Stomach (tissue), 9 donors: ENCODE data around the gene FGF8. TPM values are rescaled to one million over a fixed set of nuclear protein-coding genes. Genes with fewer than 3 reads are reported as not detected.

ENCODE experiments used
- DNase-seq, 2 donors: peaks; one replicate each; pipeline versions ENCODE4 v3.0.0 to v3.0.0-alpha.2; 2013 to 2019
- H3K27ac ChIP-seq, 5 donors: fragments of 200-600 bp in 4 of 5; sonication (generic) in 4 of 5; one replicate each; pipeline ENCODE4 v1.5.1; 2013 to 2019; ENCODE audit warnings: mild to moderate bottlenecking in 1 of 5, moderate library complexity in 1 of 5
- H3K27me3 ChIP-seq, 3 donors: fragments of 200-600 bp; sonication (generic); one replicate each; pipeline ENCODE4 v1.5.1; 2017 to 2019; ENCODE audit warnings: mixed run types in 1 of 3
- H3K36me3 ChIP-seq, 4 donors: fragments of 200-600 bp; sonication (generic); 1 replicate in 3 of 4; 2 replicates in 1 of 4; pipeline ENCODE4 v1.5.1; 2016 to 2019
- H3K4me1 ChIP-seq, 4 donors: fragments of 200-600 bp; sonication (generic); one replicate each; pipeline ENCODE4 v1.5.1; 2016 to 2019
- H3K4me3 ChIP-seq, 4 donors: fragments of 200-600 bp; sonication (generic) in 3 of 4; one replicate each; pipeline ENCODE4 v1.5.1; 2016 to 2019; ENCODE audit warnings: mild to moderate bottlenecking in 1 of 4
- H3K9me3 ChIP-seq, 4 donors: fragments of 200-600 bp; sonication (generic); one replicate each; pipeline ENCODE4 v1.5.1; 2016 to 2019
- EP300 ChIP-seq: sonication (generic); formaldehyde crosslinking; IDR thresholded peaks from one replicate; pipeline ENCODE4 v1.6.1; 2017; ENCODE audit warnings: antibody characterized with exemption
- POLR2A ChIP-seq, 4 donors: fragments of 450-650 bp; IDR thresholded peaks; one replicate each; pipeline ENCODE4 v1.6.1; 2016; ENCODE audit warnings: antibody characterized with exemption in 4 of 4, control low read depth in 2 of 4, mild to moderate bottlenecking in 1 of 4, moderate library complexity in 1 of 4
- POLR2AphosphoS5 ChIP-seq, 3 donors: sonication (generic); formaldehyde crosslinking; IDR thresholded peaks; one replicate each; pipeline ENCODE4 v1.6.1; 2016; ENCODE audit warnings: antibody characterized with exemption in 3 of 3
- WGBS, 5 donors: extraction: QIAGEN DNeasy Blood & Tissue Kit in 3 of 5; methylation state at CpG; one replicate each; pipeline versions ENCODE4 v1.1.5 to v1.1.7; 2013 to 2018; 5-methylcytosine and 5-hydroxymethylcytosine counted together
- intact Hi-C: fragments of 100-400 bp; cut with DNase I; formaldehyde crosslinking; loops from one replicate; pipeline ENCODE4 v1.15.1; 2023; ENCODE audit warnings: low total_unique reads
- polyA plus RNA-seq, 3 donors: library from polyadenylated mRNA; stranded (reverse); fragments of 200-250 nt; gene quantifications; one replicate each; pipeline ENCODE4 v1.2.3, GENCODE V29; 2013
- total RNA-seq, 5 donors: library from RNA; depleted of rRNA; stranded (reverse); fragments of >200 nt; gene quantifications; one replicate each; pipeline versions ENCODE4 v1.1.0 to v1.2.3, GENCODE V29; 2014 to 2016
- TF ChIP-seq, protein P1 (sequence below), 7 experiments: fragments of 450-650 bp in 4 of 7; fragments of 200-600 bp in 3 of 7; sonication (generic) in 3 of 7; IDR thresholded peaks; one replicate each; pipeline ENCODE4 v1.5.1; 2016 to 2019; ENCODE audit warnings: antibody characterized with exemption in 7 of 7, control low read depth in 2 of 7, mild to moderate bottlenecking in 1 of 7
- donor health status: healthy with polysubstance abuse.
- donor health status: Bipolar disorder and iron deficiency.
- donor health status: healthy.

FGF8 gene
- total and polyA plus RNA-seq, 8 donors, result not detected

DNA sequence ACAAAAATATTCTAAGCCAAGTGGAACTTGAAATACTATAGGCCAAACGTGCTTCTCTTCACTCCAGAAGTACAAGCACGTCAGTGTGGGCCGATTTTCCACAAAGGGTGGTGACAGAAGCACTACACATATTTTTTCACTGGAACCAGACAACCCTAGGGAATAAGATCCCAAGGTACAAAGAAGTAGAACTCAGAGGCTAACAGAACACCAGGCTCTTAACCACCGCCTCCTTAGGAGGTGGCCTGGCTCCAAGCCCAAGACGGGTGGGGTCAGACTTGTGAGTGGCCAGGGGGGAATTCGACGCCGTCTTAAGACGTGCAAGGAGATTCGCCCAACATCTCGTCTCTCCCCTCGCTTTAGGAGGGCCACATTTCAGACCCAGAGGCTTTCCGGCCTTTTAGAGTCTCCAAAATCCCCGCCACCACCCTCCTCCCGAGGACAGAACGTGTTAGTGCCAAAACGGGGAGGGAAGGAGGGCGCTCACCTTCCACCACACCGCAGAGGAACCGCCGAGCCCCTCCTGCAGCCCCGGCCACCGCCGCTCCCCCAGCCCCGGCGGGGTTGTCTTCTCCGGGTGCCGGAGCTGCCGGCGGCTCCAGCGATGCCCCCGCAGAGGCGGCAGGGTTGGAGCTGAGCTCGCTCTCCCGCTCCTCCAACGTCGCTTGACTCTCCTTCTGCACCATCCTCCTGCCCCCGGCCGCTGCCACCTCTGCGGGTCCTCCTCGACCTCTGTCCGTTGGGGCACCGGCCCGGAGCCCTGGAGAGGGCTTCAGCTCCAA is 41.6 kb upstream of the FGF8 start:
- Histone ChIP-seq H3K4me3 (peak overlapping the region; percentile 98 to 99 (median 99)), H3K27me3 (no peaks in the 10 kb centered on the region), H3K27ac (peak overlapping the region; percentile 93 to 97 (median 94)), H3K9me3 (no peaks in the 10 kb centered on the region), H3K36me3 (peaks cover under 1 to 7% (median 6%) of the 10 kb centered on the region in 4 donors), H3K4me1 (peaks cover 20 to 57% (median 43%) of the 10 kb centered on the region in 4 donors)
- intact Hi-C loops, result no loop called here
- peak; percentile 90 to 97 for DNase-seq
- WGBS, 5 donors, result 0 to 1% (median 0%) methylated on average over 29 to 44 of the region's 44 CpGs
- TF ChIP-seq POLR2AphosphoS5 (IDR thresholded peaks at IDR 0.05), result peak in 2 of 3 donors; percentile 50 to 74
- no peak for TF ChIP-seq POLR2A (IDR thresholded peaks at IDR 0.05)
- TF ChIP-seq, protein P1, sequence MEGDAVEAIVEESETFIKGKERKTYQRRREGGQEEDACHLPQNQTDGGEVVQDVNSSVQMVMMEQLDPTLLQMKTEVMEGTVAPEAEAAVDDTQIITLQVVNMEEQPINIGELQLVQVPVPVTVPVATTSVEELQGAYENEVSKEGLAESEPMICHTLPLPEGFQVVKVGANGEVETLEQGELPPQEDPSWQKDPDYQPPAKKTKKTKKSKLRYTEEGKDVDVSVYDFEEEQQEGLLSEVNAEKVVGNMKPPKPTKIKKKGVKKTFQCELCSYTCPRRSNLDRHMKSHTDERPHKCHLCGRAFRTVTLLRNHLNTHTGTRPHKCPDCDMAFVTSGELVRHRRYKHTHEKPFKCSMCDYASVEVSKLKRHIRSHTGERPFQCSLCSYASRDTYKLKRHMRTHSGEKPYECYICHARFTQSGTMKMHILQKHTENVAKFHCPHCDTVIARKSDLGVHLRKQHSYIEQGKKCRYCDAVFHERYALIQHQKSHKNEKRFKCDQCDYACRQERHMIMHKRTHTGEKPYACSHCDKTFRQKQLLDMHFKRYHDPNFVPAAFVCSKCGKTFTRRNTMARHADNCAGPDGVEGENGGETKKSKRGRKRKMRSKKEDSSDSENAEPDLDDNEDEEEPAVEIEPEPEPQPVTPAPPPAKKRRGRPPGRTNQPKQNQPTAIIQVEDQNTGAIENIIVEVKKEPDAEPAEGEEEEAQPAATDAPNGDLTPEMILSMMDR (IDR thresholded peaks at IDR 0.05), result no peak
- TF ChIP-seq EP300, result no peak

DNA sequence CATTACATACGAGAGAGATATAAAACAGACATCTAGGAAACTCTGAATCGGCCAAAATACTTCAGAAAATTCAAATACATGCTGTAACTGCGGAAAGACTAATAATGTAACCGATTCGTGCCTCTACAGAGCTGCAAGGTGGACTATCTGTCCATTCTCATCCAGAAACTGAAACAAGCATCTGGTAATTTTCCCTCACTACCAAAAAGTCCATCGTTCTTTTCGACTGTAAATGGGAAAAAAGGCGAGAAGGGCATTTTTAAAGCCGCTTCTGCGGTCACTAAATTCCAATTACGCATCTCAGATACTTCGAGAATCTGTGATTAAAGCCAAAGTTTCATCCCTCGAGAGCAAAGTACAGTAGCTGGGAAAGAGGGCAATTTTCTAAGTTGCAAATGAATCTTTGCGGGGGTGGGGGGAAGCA is 41.0 kb upstream of the FGF8 start:
- Histone ChIP-seq H3K9me3 (no peaks in the 10 kb centered on the region), H3K4me3 (peak overlapping the region; percentile 98 to 99 (median 99)), H3K4me1 (peaks cover 24 to 63% (median 46%) of the 10 kb centered on the region in 4 donors), H3K36me3 (peaks cover 6 to 13% (median 12%) of the 10 kb centered on the region in 4 donors), H3K27me3 (no peaks in the 10 kb centered on the region), H3K27ac (peak overlapping the region; percentile 93 to 97 (median 94))
- no peak for DNase-seq
- intact Hi-C loops, result no loop called here
- TF ChIP-seq, protein P1 (IDR thresholded peaks at IDR 0.05), result no peak
- no peak for TF ChIP-seq POLR2AphosphoS5 (IDR thresholded peaks at IDR 0.05)
- TF ChIP-seq POLR2A (IDR thresholded peaks at IDR 0.05), result no peak
- no peak for TF ChIP-seq EP300
- 0 to 1% (median 1%) methylated on average over 14 of the region's 14 CpGs for WGBS, 5 donors

DNA sequence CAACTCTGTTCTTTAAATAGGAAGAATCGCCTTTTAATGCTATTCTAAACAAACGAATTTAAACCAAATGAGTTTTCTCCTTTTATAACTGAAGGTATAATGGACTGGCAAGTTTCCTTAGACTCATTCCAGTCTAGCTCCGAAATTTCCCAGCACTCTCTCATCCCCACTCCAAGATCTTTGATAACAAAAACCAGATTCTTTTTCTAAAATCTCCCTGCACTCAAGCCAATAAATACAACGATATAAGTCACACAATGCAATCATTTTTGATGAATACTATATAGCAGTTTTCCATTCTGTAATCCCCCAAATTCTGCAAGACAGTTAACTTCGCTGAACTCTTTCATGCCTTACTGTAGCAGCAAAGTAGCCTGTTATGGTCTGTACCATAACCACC is 40.5 kb upstream of the FGF8 start:
- Histone ChIP-seq H3K27me3 (no peaks in the 10 kb centered on the region), H3K4me3 (peak overlapping the region; percentile 98 to 99 (median 99)), H3K4me1 (peaks cover 24 to 69% (median 49%) of the 10 kb centered on the region in 4 donors), H3K9me3 (no peaks in the 10 kb centered on the region), H3K36me3 (peaks cover 9 to 18% (median 18%) of the 10 kb centered on the region in 4 donors), H3K27ac (peak overlapping the region in 3 of 5 donors; percentile 33 to 94 (median 49))
- no peak for TF ChIP-seq POLR2A (IDR thresholded peaks at IDR 0.05)
- TF ChIP-seq, protein P1 (IDR thresholded peaks at IDR 0.05), result no peak
- TF ChIP-seq EP300, result no peak
- no peak for TF ChIP-seq POLR2AphosphoS5 (IDR thresholded peaks at IDR 0.05)
- WGBS, 5 donors, result 0 to 1% (median 1%) methylated on average over 5 of the region's 5 CpGs
- peak in 1 of 2 donors; percentile 33 for DNase-seq
- intact Hi-C loops, result no loop called here

DNA sequence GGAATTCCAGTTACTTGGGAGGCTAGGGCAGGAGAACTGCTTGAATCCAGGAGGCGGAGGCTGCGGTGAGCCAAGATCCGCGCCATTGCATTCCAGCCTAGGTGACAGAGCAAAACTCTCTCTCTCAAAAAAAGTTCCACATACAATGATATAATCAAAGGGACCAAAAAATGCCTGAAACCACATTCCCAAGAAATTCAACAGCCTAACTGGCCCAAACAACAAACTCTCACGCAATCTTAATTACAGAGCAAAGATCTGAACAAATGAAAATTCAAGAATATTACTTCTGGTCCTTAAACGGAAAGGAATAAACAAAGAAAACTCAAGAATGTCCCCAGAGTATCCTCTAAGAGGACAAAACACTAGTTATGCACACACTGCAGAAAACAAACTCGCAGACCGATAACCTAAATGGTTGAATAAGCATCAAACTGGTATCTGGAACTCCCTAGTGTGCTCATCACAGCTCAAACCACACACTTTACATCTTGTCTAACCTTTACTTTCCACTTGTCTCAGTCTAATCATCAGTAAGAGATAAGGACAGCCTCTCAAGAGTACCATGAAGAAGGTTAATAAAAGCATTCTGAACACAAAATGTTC is 38.7 kb upstream of the FGF8 start:
- Histone ChIP-seq H3K27me3 (no peaks in the 10 kb centered on the region), H3K9me3 (no peaks in the 10 kb centered on the region), H3K36me3 (peaks cover 20 to 36% (median 36%) of the 10 kb centered on the region in 4 donors), H3K27ac (peak overlapping the region in 1 of 5 donors; percentile 24), H3K4me1 (peaks cover 23 to 74% (median 47%) of the 10 kb centered on the region in 4 donors), H3K4me3 (peak overlapping the region; percentile 98 to 99 (median 99))
- no peak for TF ChIP-seq POLR2A (IDR thresholded peaks at IDR 0.05)
- TF ChIP-seq POLR2AphosphoS5 (IDR thresholded peaks at IDR 0.05), result no peak
- no peak for TF ChIP-seq EP300
- TF ChIP-seq, protein P1 (IDR thresholded peaks at IDR 0.05), result no peak
- peak in 1 of 2 donors; percentile 9 for DNase-seq
- WGBS, 5 donors, result 66 to 79% (median 71%) methylated on average over 8 of the region's 8 CpGs
- intact Hi-C loops, result no loop called here
